NT2/D1 (cell line): Measurements from ENCODE around the gene KCNJ6.

ENCODE experiments used
- YY1 ChIP-seq: IDR thresholded peaks from 2 replicates; pipeline ENCODE4 v1.6.1; 2011; ENCODE audit not compliant: insufficient read length, insufficient read depth
- ZNF274 ChIP-seq: IDR thresholded peaks from 2 replicates; pipeline ENCODE4 v1.6.1; 2011; ENCODE audit warnings: mild to moderate bottlenecking, low read depth, low read length

- TF ChIP-seq ZNF274: no peak
- TF ChIP-seq YY1: no peak
Measured at GRCh38 chr21:37564924-37565529, 351.2 kb downstream of the KCNJ6 start.
